MM.1S (cell line): ENCODE results near the gene ZNF546.
"Not testable (repeated sequence)": the region's sequence is repeated elsewhere in the genome, so short reads cannot be mapped to it uniquely, and the experiment has no call there.

Source experiments
- EZH2 ChIP-seq: fragments of 300-600 bp; sonication (generic); optimal IDR thresholded peaks from 2 replicates; pipeline ENCODE3; 2017; ENCODE audit warnings: low read depth, mild to moderate bottlenecking, antibody characterized with exemption, low read length, mixed read lengths
- EZH2phosphoT487 ChIP-seq: fragments of 300-600 bp; sonication (generic); IDR thresholded peaks from 2 replicates; pipeline ENCODE4 v1.6.1; 2018; ENCODE audit warnings: antibody characterized with exemption, low read length
- TF ChIP-seq, protein P1 (sequence below): fragments of 300-600 bp; sonication (generic); IDR thresholded peaks from 2 replicates; pipeline ENCODE4 v1.5.1; 2016; ENCODE audit warnings: antibody characterized with exemption, low read length, mixed read lengths

DNA sequence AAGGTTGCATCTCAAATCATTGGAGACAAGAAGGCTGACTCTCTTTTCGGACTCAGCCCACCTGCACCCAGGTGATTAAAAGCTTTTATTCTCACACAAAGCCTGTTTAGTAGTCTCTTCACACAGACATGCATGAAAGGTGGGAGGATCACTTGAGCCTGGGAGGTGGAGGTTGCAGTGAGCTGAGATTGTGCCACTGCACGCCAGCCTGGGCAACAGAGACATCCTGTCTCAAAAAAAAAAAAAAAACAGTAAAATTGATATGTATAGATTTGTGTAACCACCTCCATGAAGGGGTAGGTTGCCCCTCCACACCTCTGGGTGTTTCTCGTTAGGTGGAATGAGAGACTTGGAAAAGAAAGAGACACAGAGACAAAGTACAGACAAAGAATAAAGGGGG lies 37.9 kb upstream of the ZNF546 start:
- TF ChIP-seq, protein P1, sequence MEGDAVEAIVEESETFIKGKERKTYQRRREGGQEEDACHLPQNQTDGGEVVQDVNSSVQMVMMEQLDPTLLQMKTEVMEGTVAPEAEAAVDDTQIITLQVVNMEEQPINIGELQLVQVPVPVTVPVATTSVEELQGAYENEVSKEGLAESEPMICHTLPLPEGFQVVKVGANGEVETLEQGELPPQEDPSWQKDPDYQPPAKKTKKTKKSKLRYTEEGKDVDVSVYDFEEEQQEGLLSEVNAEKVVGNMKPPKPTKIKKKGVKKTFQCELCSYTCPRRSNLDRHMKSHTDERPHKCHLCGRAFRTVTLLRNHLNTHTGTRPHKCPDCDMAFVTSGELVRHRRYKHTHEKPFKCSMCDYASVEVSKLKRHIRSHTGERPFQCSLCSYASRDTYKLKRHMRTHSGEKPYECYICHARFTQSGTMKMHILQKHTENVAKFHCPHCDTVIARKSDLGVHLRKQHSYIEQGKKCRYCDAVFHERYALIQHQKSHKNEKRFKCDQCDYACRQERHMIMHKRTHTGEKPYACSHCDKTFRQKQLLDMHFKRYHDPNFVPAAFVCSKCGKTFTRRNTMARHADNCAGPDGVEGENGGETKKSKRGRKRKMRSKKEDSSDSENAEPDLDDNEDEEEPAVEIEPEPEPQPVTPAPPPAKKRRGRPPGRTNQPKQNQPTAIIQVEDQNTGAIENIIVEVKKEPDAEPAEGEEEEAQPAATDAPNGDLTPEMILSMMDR, result not testable (repeated sequence)
- TF ChIP-seq EZH2, EZH2phosphoT487: not testable (repeated sequence)
